PC-9 (cell line): Measurements from ENCODE around the gene PLK5. TPM values are rescaled to one million over a fixed set of nuclear protein-coding genes. Genes with fewer than 3 reads are reported as not detected.

Experiments used
- BruUV-seq: library from RNA; stranded (reverse); fragments of 400-500 nt; replicated peaks from 2 replicates; lab custom pipeline; 2021; lab: Mats Ljungman, UMichigan
- CTCF ChIA-PET: fragments of 300-600 bp; sonication (Branson Sonifier 250); formaldehyde crosslinking; loops from one replicate; lab custom pipeline; 2022; ENCODE audit warnings: antibody characterized with exemption; lab: Charles Lee
- POLR2A ChIA-PET: fragments of 300-600 bp; sonication (Branson Sonifier 250); formaldehyde crosslinking; loops from one replicate; lab custom pipeline; 2022; ENCODE audit warnings: antibody characterized with exemption; ENCODE audit not compliant: unreplicated experiment; lab: Charles Lee
- DNase-seq, 2 experiments: peaks; one replicate each; pipeline versions ENCODE4 v3.0.0 to v3.0.0-alpha.2; 2015 to 2022; ENCODE audit warnings: mixed read lengths in 1 of 2
- H2AFZ ChIP-seq: fragments of 200-600 bp; sonication (generic); 2 replicates; pipeline ENCODE4 v1.8.1; 2017; ENCODE audit warnings: antibody characterized with exemption
- H3F3A ChIP-seq: fragments of 200-600 bp; sonication (generic); 2 replicates; pipeline ENCODE4 v1.8.1; 2017; ENCODE audit warnings: antibody characterized with exemption, mild to moderate bottlenecking, low read depth; ENCODE audit not compliant: insufficient read depth
- H3K27ac ChIP-seq: fragments of 200-600 bp; sonication (generic); 2 replicates; pipeline ENCODE4 v1.6.1; 2016; ENCODE audit warnings: mixed run types
- H3K27me3 ChIP-seq: fragments of 200-600 bp; sonication (generic); 2 replicates; pipeline ENCODE4 v1.6.1; 2016; ENCODE audit warnings: low read depth, mixed run types; ENCODE audit not compliant: insufficient read depth
- H3K36me3 ChIP-seq: fragments of 200-600 bp; sonication (generic); 2 replicates; pipeline ENCODE4 v1.6.1; 2016; ENCODE audit warnings: low read depth, mixed run types
- H3K4me1 ChIP-seq: fragments of 200-600 bp; sonication (generic); replicated peaks from 2 replicates; pipeline ENCODE4 v1.6.1; 2016; ENCODE audit warnings: mixed run types; ENCODE audit not compliant: insufficient read depth
- H3K4me2 ChIP-seq: fragments of 200-600 bp; sonication (generic); 2 replicates; pipeline ENCODE4 v1.6.1; 2017; ENCODE audit warnings: mixed run types
- H3K4me3 ChIP-seq: fragments of 200-600 bp; sonication (generic); 2 replicates; pipeline ENCODE4 v1.6.1; 2016; ENCODE audit warnings: mixed run types
- H3K79me2 ChIP-seq: fragments of 200-600 bp; sonication (generic); 2 replicates; pipeline ENCODE4 v1.6.1; 2017; ENCODE audit warnings: low read depth, mixed run types
- H3K9me2 ChIP-seq: fragments of 200-600 bp; sonication (generic); 2 replicates; pipeline ENCODE4 v1.8.1; 2017; ENCODE audit warnings: mild to moderate bottlenecking; ENCODE audit not compliant: insufficient read depth
- H3K9me3 ChIP-seq: fragments of 200-600 bp; sonication (generic); 2 replicates; pipeline ENCODE4 v1.8.1; 2016; ENCODE audit warnings: low read depth; ENCODE audit not compliant: insufficient read depth
- H4K20me1 ChIP-seq: fragments of 200-600 bp; sonication (generic); 2 replicates; pipeline ENCODE4 v1.8.1; 2017; ENCODE audit not compliant: insufficient read depth
- CTCF ChIP-seq: fragments of 200-600 bp; sonication (generic); conservative IDR thresholded peaks from 2 replicates; pipeline ENCODE4 v1.6.1; 2017; ENCODE audit warnings: mixed run types, antibody characterized with exemption, mild to moderate bottlenecking, moderate library complexity
- EZH2 ChIP-seq: fragments of 200-600 bp; sonication (generic); IDR thresholded peaks from 2 replicates; pipeline ENCODE4 v1.8.0; 2017; ENCODE audit warnings: antibody characterized with exemption, low read depth
- intact Hi-C: fragments of 100-400 bp; cut with micrococcal nuclease; formaldehyde crosslinking; loops from one replicate; pipeline ENCODE4 v1.10.0; 2022; ENCODE audit not compliant: unreplicated experiment
- total RNA-seq: library from RNA; stranded (reverse); gene quantifications from 2 replicates; pipeline ENCODE4 v1.2.3, GENCODE V29; 2021

Gene PLK5
- total RNA-seq, 1 experiment from 2014 or later = not detected

GRCh38 chr19:1486720-1487575, 36.9 kb upstream of the PLK5 start:
- no peak overlapping the region for H3K4me3 ChIP-seq
- H3K4me2 ChIP-seq = no peak overlapping the region
- H3K27ac ChIP-seq = no peak overlapping the region
- TF ChIP-seq CTCF (no peak), EZH2 (no peak)
- H3K9me3 ChIP-seq = no peaks in the 10 kb centered on the region
- no peaks in the 10 kb centered on the region for H3K36me3 ChIP-seq
- H3K79me2 ChIP-seq = peaks cover 6% of the 10 kb centered on the region
- peaks cover 7% of the 10 kb centered on the region; the same call in 1 of the 2 replicates for H3F3A ChIP-seq
- intact Hi-C loops = no loop called here
- H2AFZ ChIP-seq = no peak overlapping the region
- peaks cover under 1% of the 10 kb centered on the region; the same call in 1 of the 2 replicates for H3K4me1 ChIP-seq
- H3K9me2 ChIP-seq = no peaks in the 10 kb centered on the region
- no TSS peak for BruUV-seq
- DNase-seq = no peak
- H3K27me3 ChIP-seq = no peaks in the 10 kb centered on the region
- POLR2A ChIA-PET = no interaction called here
- no peaks in the 10 kb centered on the region for H4K20me1 ChIP-seq
- CTCF ChIA-PET = no interaction called here

GRCh38 chr19:1487576-1488281, 36.1 kb upstream of the PLK5 start:
- POLR2A ChIA-PET = no interaction called here
- H3K9me3 ChIP-seq = no peaks in the 10 kb centered on the region

More at GRCh38 chr19:1487576-1488281, 36.1 kb upstream of the PLK5 start:
- CTCF ChIA-PET = no interaction called here
- intact Hi-C loops = no loop called here
- no peak overlapping the region for H3K4me2 ChIP-seq
- H3F3A ChIP-seq = peaks cover 7% of the 10 kb centered on the region; the same call in 1 of the 2 replicates
- no peaks in the 10 kb centered on the region for H3K36me3 ChIP-seq
- H3K79me2 ChIP-seq = peaks cover 11% of the 10 kb centered on the region
- no peaks in the 10 kb centered on the region for H4K20me1 ChIP-seq
- H3K4me1 ChIP-seq = peaks cover 7% of the 10 kb centered on the region
- H3K27me3 ChIP-seq = no peaks in the 10 kb centered on the region
- no peak overlapping the region for H3K27ac ChIP-seq
- no TSS peak for BruUV-seq
- TF ChIP-seq EZH2 (no peak), CTCF (no peak)
- no peak for DNase-seq
- H3K4me3 ChIP-seq = no peak overlapping the region
- no peaks in the 10 kb centered on the region for H3K9me2 ChIP-seq
- no peak overlapping the region for H2AFZ ChIP-seq
